ENCODE measurements around the gene UBE2QL1.

Gene UBE2QL1

GRCh38 chr5:6430418-6431028, 18.1 kb upstream of the UBE2QL1 start:
- DNase-seq = no peak

- DNase-seq = no peak
These were observed 17.2 kb upstream of the UBE2QL1 start for GRCh38 chr5:6431214-6432195.

GRCh38 chr5:6432206-6432605, 16.5 kb upstream of the UBE2QL1 start:
- DNase-seq = no peak

GRCh38 chr5:6434731-6435130, 13.9 kb upstream of the UBE2QL1 start:
- DNase-seq = no peak

- peak; percentile 26 for DNase-seq
These were observed 13.3 kb upstream of the UBE2QL1 start for GRCh38 chr5:6435356-6435755.

GRCh38 chr5:6436715-6437331, 11.8 kb upstream of the UBE2QL1 start:
- DNase-seq = no peak

- no peak for DNase-seq
These were observed 8.8 kb upstream of the UBE2QL1 start for GRCh38 chr5:6439588-6440550.

- DNase-seq = no peak
These were observed 6.3 kb upstream of the UBE2QL1 start for GRCh38 chr5:6442333-6442732.

- DNase-seq = no peak
These were observed 5.3 kb upstream of the UBE2QL1 start for GRCh38 chr5:6443326-6443725.

GRCh38 chr5:6446042-6446441, 2.6 kb upstream of the UBE2QL1 start:
- no peak for DNase-seq

- DNase-seq = no peak
These were observed 1.9 kb upstream of the UBE2QL1 start for GRCh38 chr5:6446626-6447309.

- DNase-seq = no peak
These were observed 1.1 kb upstream of the UBE2QL1 start for GRCh38 chr5:6447384-6448140.

- no peak for DNase-seq
These were observed 543 bp upstream of the UBE2QL1 start for GRCh38 chr5:6448141-6448491.

- DNase-seq = no peak
These were observed 953 bp downstream of the UBE2QL1 start for GRCh38 chr5:6449465-6450158.

- no peak for DNase-seq
These were observed 1.7 kb downstream of the UBE2QL1 start for GRCh38 chr5:6450319-6450833.

- DNase-seq = no peak
These were observed 4.2 kb downstream of the UBE2QL1 start for GRCh38 chr5:6452622-6453504.

- DNase-seq = no peak
These were observed 5.4 kb downstream of the UBE2QL1 start for GRCh38 chr5:6453937-6454560.

- DNase-seq = no peak
These were observed 6.0 kb downstream of the UBE2QL1 start for GRCh38 chr5:6454628-6455053.

Data from activated CD4-positive, alpha-beta T cell treated with anti-CD3 and anti-CD28 coated beads for 48 hours (primary cell).